T-helper 1 cell treated with Interleukin-12 subunit alpha and Interleukin-12 subunit beta and Interleukin-4 antibody, amounts not matched to agents 30 μg/mL and 1 μg/mL, for 36 hours (primary cell): ENCODE results near the gene LIPG.

Experiments
- H3K27ac Mint-ChIP-seq: one replicate; pipeline ENCODE4 v1.8.0; 2021; ENCODE audit warnings: mild to moderate bottlenecking, mixed read lengths
- H3K27me3 Mint-ChIP-seq: one replicate; pipeline ENCODE4 v1.8.0; 2021; ENCODE audit warnings: low read depth, mixed read lengths
- H3K36me3 Mint-ChIP-seq: one replicate; pipeline ENCODE4 v1.8.0; 2021; ENCODE audit warnings: low read depth, mixed read lengths
- H3K4me1 Mint-ChIP-seq: one replicate; pipeline ENCODE4 v1.8.0; 2021; ENCODE audit warnings: low read depth, mixed read lengths
- H3K4me3 Mint-ChIP-seq: one replicate; pipeline ENCODE4 v1.8.0; 2021; ENCODE audit warnings: mild to moderate bottlenecking, moderate library complexity, mixed read lengths
- H3K9me3 Mint-ChIP-seq: one replicate; pipeline ENCODE4 v1.8.0; 2021; ENCODE audit warnings: mixed read lengths

LIPG gene

GRCh38 chr18:49640741-49641140 is 78.9 kb downstream of the LIPG start:
- Mint-ChIP-seq H3K9me3 (no peaks in the 10 kb centered on the region), H3K27ac (no peak overlapping the region), H3K36me3 (no peaks in the 10 kb centered on the region), H3K4me1 (no peaks in the 10 kb centered on the region), H3K27me3 (no peaks in the 10 kb centered on the region), H3K4me3 (no peak overlapping the region)

- H3K36me3 Mint-ChIP-seq = no peaks in the 10 kb centered on the region
- no peaks in the 10 kb centered on the region for H3K9me3 Mint-ChIP-seq
- no peaks in the 10 kb centered on the region for H3K4me1 Mint-ChIP-seq
- no peak overlapping the region for H3K27ac Mint-ChIP-seq
- H3K4me3 Mint-ChIP-seq = no peak overlapping the region
- H3K27me3 Mint-ChIP-seq = no peaks in the 10 kb centered on the region
Measured at GRCh38 chr18:49645196-49645595, 83.3 kb downstream of the LIPG start.

GRCh38 chr18:49645841-49646351 is 84.0 kb downstream of the LIPG start:
- Mint-ChIP-seq H3K27ac (no peak overlapping the region), H3K36me3 (no peaks in the 10 kb centered on the region), H3K27me3 (no peaks in the 10 kb centered on the region), H3K4me3 (no peak overlapping the region), H3K9me3 (no peaks in the 10 kb centered on the region), H3K4me1 (no peaks in the 10 kb centered on the region)

- H3K36me3 Mint-ChIP-seq = no peaks in the 10 kb centered on the region
- H3K27ac Mint-ChIP-seq = no peak overlapping the region
- H3K4me3 Mint-ChIP-seq = no peak overlapping the region
- no peaks in the 10 kb centered on the region for H3K9me3 Mint-ChIP-seq
- H3K27me3 Mint-ChIP-seq = no peaks in the 10 kb centered on the region
- H3K4me1 Mint-ChIP-seq = no peaks in the 10 kb centered on the region
Measured at GRCh38 chr18:49646873-49647272, 85.0 kb downstream of the LIPG start.

GRCh38 chr18:49647496-49648168 is 85.8 kb downstream of the LIPG start:
- H3K27ac Mint-ChIP-seq = no peak overlapping the region
- no peaks in the 10 kb centered on the region for H3K36me3 Mint-ChIP-seq
- no peaks in the 10 kb centered on the region for H3K4me1 Mint-ChIP-seq
- no peaks in the 10 kb centered on the region for H3K9me3 Mint-ChIP-seq
- H3K27me3 Mint-ChIP-seq = no peaks in the 10 kb centered on the region
- H3K4me3 Mint-ChIP-seq = no peak overlapping the region

GRCh38 chr18:49648326-49648725 is 86.5 kb downstream of the LIPG start:
- Mint-ChIP-seq H3K4me3 (no peak overlapping the region), H3K4me1 (no peaks in the 10 kb centered on the region), H3K27ac (no peak overlapping the region), H3K36me3 (no peaks in the 10 kb centered on the region), H3K27me3 (no peaks in the 10 kb centered on the region), H3K9me3 (no peaks in the 10 kb centered on the region)
